Nucleus accumbens (tissue), 56 donors: ENCODE measurements around the gene FARSB.
A peak's percentile ranks its signal among the peaks of the same experiment; 100 is the strongest.
"Not testable (repeated sequence)": the region's sequence is repeated elsewhere in the genome, so short reads cannot be mapped to it uniquely, and the experiment has no call there.

Source experiments
- DNase-seq, 56 donors: peaks; one replicate each; lab custom pipeline; 2025; lab: John Stamatoyannopoulos, UW

FARSB gene

GRCh38 chr2:222609381-222609780, 46.5 kb downstream of the FARSB start:
- DNase-seq: no peak

- DNase-seq: no peak
These were observed 47.8 kb downstream of the FARSB start for GRCh38 chr2:222608081-222608480.

- DNase-seq: no peak
These were observed 49.6 kb downstream of the FARSB start for GRCh38 chr2:222606306-222606705.

DNA sequence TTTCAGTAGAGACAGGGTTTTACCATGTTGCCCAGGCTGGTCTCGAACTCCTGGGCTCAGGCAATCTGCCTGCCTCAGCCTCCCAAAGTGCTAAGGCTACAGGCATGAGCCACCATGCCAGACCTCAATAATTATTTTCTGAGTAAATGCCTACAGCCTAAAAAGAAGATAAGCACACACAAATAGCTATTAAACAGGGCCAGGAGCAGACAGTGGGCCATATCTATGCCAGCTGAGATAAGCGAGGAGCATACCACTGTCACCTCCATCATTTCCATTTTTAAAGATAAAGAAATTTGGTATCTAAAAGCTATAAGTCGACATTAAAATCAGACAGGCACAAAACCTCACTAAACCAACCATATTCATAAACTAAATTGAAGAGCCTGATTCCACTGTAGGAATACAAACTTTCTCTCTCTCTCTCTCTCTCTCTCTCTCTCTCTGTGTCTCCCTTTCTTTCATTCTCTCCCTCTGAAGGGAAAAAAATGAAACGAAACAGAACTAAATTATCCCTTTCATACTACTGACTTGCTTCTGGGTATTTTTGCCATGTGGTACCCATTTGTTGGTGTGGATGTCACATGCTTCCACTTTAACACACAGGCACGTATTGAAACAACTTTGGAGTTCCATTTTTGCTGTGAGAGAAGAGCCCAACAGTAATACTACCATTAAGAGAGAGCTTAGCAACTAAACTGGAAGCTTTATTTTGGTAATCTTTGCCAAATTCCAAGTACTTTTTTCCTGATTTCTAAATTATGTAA, 51.0 kb downstream of the FARSB start:
- DNase-seq: no peak

DNA sequence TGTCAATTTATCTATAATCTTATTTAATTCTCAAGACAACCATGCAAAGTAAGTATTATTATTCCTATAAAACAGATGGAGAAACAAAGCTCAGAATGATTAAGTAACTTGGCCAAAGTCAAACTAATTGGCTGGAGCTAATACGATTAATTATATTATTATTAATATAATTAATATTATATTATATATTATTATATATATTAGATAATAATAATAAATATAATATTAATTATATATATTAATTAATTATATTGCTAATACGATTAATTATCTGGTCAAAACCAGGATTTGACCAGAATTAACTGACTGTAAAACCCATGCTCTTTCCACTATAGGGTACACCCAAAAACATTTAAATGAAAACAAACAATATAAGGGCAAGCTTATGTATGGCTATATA, 52.4 kb downstream of the FARSB start:
- DNase-seq: no peak

- no peak for DNase-seq
These were observed 57.3 kb downstream of the FARSB start for GRCh38 chr2:222598611-222599010.

GRCh38 chr2:222595581-222595980, 60.3 kb downstream of the FARSB start:
- DNase-seq: no peak

DNA sequence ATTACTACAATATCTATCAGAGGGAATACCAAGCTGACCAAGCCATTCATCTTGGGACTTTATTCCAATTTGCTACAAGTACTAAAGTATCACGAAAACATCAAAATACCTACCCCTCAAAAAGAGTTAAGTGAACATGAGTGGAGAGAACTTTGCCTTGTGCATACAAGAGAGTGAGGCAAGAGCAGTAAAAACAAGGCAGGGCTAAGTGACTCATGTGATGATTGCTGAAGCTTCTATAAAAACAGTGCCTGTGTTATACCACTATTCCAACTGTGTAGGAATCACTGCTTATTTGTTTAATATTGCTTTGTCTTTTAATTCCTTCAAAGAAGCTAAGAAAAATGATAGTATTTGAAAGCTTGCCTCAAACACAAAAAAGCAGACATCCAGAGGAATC, 61.2 kb downstream of the FARSB start:
- no peak for DNase-seq

DNA sequence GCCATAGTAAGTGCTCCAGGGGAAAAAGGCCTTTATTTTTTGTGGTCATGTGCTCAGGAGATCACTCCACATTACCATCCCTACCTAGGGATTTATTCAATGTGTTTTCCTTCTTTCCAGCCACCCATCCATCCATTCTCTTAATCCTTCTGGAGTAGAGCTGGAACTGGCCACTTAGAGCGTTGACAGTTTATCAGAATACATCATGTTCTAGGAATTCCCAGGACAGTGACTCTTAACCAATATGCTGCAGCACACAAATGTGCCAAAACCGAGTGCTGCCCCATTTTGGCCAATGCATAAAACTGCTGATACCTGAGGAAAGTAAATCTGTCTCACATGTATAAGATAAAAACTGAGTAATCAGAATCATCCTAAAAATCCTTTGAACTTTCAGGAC, 63.7 kb downstream of the FARSB start:
- DNase-seq: no peak

GRCh38 chr2:222591661-222592060, 64.2 kb downstream of the FARSB start:
- DNase-seq: no peak

GRCh38 chr2:222584589-222584988, 71.3 kb downstream of the FARSB start:
- not testable (repeated sequence) for DNase-seq

GRCh38 chr2:222582928-222583327, 73.0 kb downstream of the FARSB start:
- no peak for DNase-seq

GRCh38 chr2:222577341-222577740, 78.6 kb downstream of the FARSB start:
- no peak for DNase-seq

DNA sequence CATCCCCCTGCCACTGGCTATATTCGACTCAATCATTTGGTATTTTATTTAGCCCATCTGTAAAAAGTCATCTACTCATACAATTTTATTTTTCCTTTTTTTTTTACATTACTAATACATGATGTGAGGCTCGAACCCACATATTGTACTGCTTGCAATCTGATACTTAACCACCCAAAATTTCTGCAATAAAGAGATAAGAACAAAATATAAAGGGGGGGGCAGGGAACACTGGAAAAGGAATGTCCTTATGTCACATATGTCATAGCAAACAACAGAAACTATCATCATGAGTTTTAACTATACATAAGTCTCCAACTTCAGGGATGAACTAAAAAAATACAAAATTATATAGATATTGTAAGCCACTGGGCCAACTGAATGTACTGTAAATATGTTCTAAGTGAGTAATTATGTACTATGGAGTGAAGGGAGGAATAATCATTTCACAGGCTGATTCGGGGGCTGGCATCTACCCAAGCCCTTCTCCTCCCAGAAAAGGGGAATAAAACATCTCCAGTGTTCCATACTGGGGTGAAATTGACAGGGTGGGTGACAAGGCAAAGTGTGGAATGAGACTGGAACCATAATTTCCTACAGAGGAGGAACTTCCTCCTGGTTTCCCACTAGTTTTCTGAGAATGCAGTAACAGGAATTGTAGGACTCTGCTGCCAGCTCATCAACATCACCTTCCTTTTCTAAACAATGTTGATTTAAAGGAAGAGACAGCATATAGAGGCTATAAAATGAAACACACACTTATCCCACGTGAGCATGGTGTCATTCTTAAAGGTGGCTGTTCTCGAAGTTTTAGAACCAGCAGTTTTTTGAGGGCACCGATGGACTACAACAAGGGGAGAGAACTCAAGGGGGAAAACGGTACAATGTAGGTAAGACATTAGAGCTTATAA, 79.5 kb downstream of the FARSB start:
- DNase-seq: no peak

DNA sequence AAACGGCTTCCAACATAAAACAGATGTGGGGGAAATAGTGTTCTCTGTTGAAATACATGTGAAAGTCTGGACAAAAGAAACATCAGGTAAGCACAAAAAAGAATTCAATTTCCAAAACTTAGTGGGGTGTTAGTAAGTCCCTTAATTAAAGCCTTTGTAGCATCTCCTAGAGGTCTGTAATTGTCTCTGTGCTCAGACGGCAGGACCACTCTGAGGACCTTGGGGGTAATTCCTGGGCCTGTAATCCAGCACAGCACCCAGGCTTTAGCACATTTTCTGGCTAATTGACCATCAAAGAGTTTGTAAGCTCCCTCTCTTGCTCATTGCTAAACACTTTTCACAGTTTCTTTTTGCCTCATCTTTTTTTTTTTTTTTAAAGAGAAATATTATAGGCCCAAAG, 80.3 kb downstream of the FARSB start:
- DNase-seq: no peak

DNA sequence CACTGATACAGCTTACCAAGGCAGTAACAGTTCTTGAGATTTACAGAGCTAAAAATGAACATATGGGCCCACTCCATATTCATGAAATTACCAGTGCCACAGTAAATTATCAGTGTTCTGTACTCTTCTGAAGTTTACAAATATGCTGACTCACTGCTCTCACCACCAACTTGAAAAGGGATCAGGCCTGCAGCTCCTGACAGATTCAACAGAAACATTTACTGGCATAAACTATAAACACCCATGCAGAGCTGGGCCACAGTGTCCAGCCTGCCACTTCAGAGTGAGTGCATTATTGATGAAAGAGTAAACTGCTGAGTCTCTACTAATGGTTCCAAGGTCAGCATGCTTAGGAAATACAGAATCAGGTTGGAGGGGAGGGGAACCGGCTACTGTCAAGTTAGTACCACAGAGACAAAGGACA, 83.1 kb downstream of the FARSB start:
- peak in 3 of 56 donors; percentile 4 to 15 (median 9) for DNase-seq

DNA sequence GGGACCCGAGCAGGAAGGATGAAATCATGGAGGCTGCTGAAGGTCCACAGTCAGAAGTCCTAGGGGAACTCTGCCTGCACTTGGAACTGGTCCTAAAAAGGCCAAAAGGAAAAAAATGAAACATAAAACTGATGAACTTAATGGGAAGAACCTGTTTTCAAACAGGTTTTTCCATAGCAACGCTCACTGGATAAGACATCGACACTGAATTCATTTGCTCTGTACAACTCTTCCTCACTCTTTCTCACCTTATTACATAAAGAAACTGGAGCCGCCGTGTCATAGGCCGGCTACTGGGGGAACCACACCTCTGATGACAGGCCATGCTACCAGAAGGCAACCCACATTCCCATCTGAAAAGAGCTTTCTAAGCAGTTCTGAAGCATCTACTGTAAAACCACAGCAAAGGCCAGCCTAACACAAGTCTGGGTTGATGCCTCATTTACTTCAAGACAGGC, 83.6 kb downstream of the FARSB start:
- no peak for DNase-seq

DNA sequence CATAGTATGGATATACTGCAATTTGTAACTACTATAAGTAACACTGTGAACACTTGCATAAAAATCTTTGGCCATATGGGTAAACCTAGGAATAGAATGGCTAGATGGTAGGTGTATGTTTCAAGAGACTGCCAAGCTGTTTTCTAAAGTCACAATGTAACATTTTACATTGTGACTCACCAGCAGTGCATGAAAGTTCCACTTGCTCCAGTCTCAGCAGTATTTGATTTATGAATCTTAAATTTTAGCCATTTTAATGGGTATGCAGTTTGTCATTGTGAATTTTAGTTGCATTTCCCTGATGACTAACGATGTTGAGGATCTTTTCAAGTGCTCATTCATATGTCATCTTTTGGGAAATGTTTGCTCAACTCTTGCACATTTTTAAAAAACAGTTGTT, 86.1 kb downstream of the FARSB start:
- no peak for DNase-seq

GRCh38 chr2:222568865-222569264, 87.0 kb downstream of the FARSB start:
- no peak for DNase-seq

GRCh38 chr2:222566229-222566628, 89.7 kb downstream of the FARSB start:
- no peak for DNase-seq

DNA sequence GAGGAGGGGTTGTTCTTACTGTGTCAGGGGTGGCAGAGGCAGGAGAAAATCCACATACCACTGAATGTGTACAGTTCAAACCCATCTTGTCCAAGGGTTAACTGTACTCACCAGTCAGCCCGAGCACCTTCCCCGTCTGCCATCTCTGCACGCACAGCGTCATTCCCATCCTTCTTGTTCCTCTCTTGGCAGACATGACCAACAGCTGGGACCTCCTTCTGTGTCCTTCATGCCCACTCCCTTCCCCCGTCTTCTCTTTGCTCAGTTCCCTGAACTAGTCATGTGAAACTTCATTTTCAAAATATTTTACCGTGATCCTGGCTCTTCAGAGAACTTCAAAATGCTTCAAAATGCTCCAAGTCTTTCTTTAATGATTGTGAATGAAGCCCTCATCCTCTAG, 92.0 kb downstream of the FARSB start:
- DNase-seq: no peak
